IPS-20b (cell line): Measurements from ENCODE around the gene RARB.

ENCODE experiments used
- H3K27ac ChIP-seq: one replicate; pipeline ENCODE4 v1.5.1; 2013; ENCODE audit warnings: low read length
- H3K27me3 ChIP-seq: 2 replicates; pipeline ENCODE4 v1.6.1; 2013; ENCODE audit warnings: mild to moderate bottlenecking, low read length, inconsistent platforms; ENCODE audit not compliant: insufficient read depth
- H3K36me3 ChIP-seq: 2 replicates; pipeline ENCODE4 v1.6.1; 2013; ENCODE audit warnings: low read depth, mild to moderate bottlenecking, inconsistent platforms, low read length, moderate library complexity; ENCODE audit not compliant: insufficient read depth
- H3K4me1 ChIP-seq: 2 replicates; pipeline ENCODE4 v1.6.1; 2013; ENCODE audit warnings: mild to moderate bottlenecking, control low read depth, inconsistent platforms, low read length, moderate library complexity; ENCODE audit not compliant: insufficient read depth
- H3K4me3 ChIP-seq: 2 replicates; pipeline ENCODE4 v1.5.1; 2013; ENCODE audit warnings: mild to moderate bottlenecking, low read length, inconsistent platforms
- H3K9ac ChIP-seq: 2 replicates; pipeline ENCODE4 v1.6.1; 2013; ENCODE audit warnings: low read depth, mild to moderate bottlenecking, inconsistent platforms, low read length, moderate library complexity
- H3K9me3 ChIP-seq: 2 replicates; pipeline ENCODE4 v1.6.1; 2013; ENCODE audit warnings: mild to moderate bottlenecking, low read depth, low read length, inconsistent platforms; ENCODE audit not compliant: insufficient read depth

Gene RARB

DNA sequence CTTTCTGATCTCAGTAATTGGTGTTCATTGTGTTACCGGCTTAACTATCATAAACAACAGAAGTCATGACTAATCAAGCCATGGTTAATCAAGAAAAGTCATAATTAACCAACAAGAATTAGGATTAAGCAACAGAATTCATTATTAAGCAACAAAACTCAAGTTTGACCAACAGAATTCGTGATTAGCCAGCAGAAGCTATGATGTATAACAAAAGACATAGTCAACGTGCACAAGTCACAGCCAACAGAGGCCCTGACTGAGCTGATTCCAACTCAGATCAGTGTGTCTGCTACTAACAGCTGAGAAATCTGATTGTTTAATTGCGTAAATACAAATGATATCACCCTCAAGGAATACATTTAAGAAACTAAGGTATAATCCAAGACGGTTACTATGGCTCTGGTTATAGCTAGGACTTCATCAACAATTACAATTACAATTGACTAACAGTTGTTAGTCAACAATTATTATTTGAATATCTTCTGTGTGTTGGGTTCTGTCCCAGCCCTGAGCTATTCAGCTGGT lies 67.7 kb downstream of the RARB start:
- no peaks in the 10 kb centered on the region for H3K36me3 ChIP-seq
- H3K9me3 ChIP-seq, result peaks cover 14% of the 10 kb centered on the region; the same call in 1 of the 2 replicates
- no peak overlapping the region for H3K4me3 ChIP-seq
- no peaks in the 10 kb centered on the region for H3K27me3 ChIP-seq
- H3K27ac ChIP-seq, result no peak overlapping the region
- H3K4me1 ChIP-seq, result no peaks in the 10 kb centered on the region
- H3K9ac ChIP-seq, result no peak overlapping the region

DNA sequence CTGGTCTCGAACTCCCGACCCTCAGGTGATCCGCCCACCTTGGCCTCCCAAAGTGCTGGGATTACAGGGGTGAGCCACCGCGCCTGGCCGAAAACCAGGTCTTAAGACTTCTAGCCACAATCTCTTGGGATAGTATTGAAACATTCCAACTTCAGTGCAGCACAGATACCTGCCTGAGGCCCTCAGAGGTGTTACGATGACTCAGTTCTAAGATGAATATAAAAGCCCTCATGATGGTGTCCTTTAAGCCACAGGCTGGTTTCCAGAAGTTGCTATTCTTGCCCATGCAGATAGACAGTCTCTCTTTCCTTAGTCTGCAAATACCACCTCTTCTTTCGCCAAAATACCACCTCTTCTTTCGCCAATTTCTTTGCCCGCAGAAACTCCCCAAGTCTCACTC lies 69.0 kb downstream of the RARB start:
- no peak overlapping the region for H3K9ac ChIP-seq
- no peaks in the 10 kb centered on the region for H3K4me1 ChIP-seq
- H3K36me3 ChIP-seq, result no peaks in the 10 kb centered on the region
- H3K27ac ChIP-seq, result no peak overlapping the region
- H3K27me3 ChIP-seq, result no peaks in the 10 kb centered on the region
- no peak overlapping the region for H3K4me3 ChIP-seq
- H3K9me3 ChIP-seq, result peaks cover 14% of the 10 kb centered on the region; the same call in 1 of the 2 replicates

DNA sequence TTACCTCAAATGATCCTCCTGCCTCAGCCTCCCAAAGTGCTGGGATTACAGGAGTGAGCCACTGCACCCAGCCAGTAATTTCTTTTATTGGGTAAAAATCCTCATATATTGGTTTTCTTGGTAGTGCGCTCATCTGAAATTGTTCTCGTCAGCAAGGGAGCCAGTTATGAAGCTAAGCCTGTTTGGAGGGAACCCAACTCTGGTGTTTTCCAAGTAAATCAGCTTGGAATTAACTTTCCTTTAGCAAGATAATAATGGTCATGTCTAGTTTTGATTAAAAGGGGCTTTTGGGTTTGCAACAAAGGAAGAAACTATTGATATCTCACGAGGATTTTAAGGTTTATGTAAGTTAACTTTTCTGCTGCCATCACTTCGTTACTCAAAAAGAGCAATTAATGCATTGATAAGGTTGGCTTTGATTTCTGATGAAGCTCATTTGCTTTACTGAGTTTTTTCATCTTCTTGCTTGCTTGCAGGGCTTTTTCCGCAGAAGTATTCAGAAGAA lies 72.7 kb downstream of the RARB start:
- no peaks in the 10 kb centered on the region for H3K36me3 ChIP-seq
- no peak overlapping the region for H3K27ac ChIP-seq
- no peaks in the 10 kb centered on the region for H3K9me3 ChIP-seq
- no peak overlapping the region for H3K4me3 ChIP-seq
- H3K27me3 ChIP-seq, result no peaks in the 10 kb centered on the region
- H3K4me1 ChIP-seq, result no peaks in the 10 kb centered on the region
- H3K9ac ChIP-seq, result no peak overlapping the region

DNA sequence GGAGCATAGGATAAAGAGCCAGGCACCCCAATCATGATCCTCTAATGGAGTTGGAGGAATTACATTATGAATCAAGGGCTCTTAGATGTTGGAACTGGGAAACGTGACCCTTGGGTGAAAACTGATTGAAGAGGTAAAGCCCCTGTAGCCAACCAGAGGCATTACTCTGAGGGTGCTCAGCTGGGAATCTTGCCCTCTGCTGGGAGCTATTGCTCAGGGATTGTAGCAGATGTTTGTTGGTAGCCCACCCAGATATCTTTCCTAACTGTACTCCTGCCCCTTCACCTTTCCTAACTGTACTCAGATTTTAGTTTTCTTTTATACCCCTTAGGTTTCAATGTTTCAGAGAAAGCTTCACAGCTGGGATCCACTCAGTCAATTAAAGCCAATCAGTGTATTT lies 74.2 kb downstream of the RARB start:
- H3K4me3 ChIP-seq, result no peak overlapping the region
- no peak overlapping the region for H3K27ac ChIP-seq

DNA sequence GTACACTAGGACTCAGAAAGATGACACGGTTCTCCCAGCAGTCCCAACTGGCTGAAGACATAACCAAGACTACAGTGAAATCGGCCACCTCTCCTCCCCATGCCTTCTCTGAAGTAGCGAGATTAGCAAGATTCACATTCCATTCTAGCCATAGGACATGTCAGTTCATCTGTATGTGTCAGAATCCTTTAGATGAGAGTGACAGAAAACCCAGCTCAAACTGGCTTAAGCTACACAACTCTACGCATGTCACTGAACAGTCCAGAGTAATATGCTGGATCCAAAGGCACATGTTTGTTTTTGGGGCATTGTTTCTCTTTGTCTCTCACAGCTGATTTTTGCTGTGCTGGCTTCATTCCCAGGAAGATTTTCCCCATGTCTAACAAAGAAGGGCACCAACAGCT lies 75.8 kb downstream of the RARB start:
- no peak overlapping the region for H3K4me3 ChIP-seq
- H3K4me1 ChIP-seq, result no peaks in the 10 kb centered on the region
- no peaks in the 10 kb centered on the region for H3K36me3 ChIP-seq
- H3K9me3 ChIP-seq, result no peaks in the 10 kb centered on the region
- no peak overlapping the region for H3K9ac ChIP-seq
- no peak overlapping the region for H3K27ac ChIP-seq
- no peaks in the 10 kb centered on the region for H3K27me3 ChIP-seq

More for the DNA sequence above, 74.2 kb downstream of the RARB start:
- Histone ChIP-seq H3K36me3 (no peaks in the 10 kb centered on the region), H3K27me3 (no peaks in the 10 kb centered on the region), H3K4me1 (no peaks in the 10 kb centered on the region), H3K9ac (no peak overlapping the region), H3K9me3 (no peaks in the 10 kb centered on the region)

DNA sequence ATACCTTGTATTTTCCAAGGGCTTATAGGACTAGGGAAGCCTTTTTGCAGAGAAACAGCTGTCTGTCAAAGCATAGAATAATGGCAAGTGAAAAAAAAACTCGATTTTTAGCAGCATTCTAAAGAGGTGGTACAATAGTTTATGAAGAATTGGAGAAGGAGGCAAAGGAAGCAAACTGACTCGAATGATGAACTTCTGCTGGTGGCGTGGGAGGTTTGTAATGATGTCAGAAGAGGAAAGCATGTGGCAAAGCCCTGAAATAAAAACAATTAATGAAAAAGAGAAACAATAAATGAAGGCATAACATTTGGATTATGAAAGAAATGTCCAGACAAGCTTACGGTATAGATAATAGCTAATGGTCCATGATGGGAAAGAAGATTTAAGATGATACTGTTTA lies 77.5 kb downstream of the RARB start:
- Histone ChIP-seq H3K27ac (no peak overlapping the region), H3K4me1 (no peaks in the 10 kb centered on the region), H3K9me3 (no peaks in the 10 kb centered on the region), H3K36me3 (no peaks in the 10 kb centered on the region), H3K4me3 (no peak overlapping the region), H3K27me3 (no peaks in the 10 kb centered on the region), H3K9ac (no peak overlapping the region)

DNA sequence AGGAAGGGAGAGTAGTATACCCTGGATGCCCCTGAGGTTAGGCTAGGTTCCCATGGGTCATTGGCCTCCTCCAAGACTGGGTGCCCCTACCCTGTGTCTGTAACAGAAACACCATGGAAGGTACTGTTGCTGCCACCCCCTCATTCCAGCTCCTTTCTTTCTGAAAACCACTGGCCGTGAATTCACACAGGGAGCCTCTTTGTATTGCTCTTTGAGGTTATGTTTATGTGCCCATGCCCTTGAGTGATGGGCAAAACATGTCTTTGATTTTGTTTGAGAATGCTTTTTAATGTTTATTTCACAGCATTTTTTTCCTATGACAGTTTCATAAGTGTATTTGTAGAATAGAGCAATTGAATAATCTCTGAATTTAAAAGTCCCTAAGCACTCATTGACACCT lies 79.7 kb downstream of the RARB start:
- Histone ChIP-seq H3K27me3 (no peaks in the 10 kb centered on the region), H3K9me3 (no peaks in the 10 kb centered on the region)

DNA sequence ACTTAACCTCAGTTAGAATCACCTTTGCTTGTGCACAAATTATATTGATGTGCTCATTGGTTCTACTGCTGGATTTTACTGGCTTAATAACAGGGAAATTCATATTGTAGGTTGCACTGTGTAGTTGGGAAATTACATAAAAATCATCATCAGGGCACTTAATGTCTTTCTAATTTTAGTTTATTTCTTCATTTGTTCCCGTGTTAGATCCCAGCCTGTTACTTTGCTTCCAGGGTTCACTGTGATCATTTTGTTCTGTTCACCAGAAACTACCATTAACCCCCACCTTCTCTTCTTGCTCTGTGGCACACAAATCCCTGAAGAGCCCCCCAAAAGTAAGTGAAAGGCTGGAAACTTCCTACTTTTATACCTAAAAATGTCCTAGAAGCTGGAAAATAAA lies 80.4 kb downstream of the RARB start:
- H3K4me3 ChIP-seq, result no peak overlapping the region
- H3K4me1 ChIP-seq, result no peaks in the 10 kb centered on the region; the same call in 1 of the 2 replicates
- no peak overlapping the region for H3K9ac ChIP-seq
- no peaks in the 10 kb centered on the region for H3K36me3 ChIP-seq
- no peaks in the 10 kb centered on the region for H3K9me3 ChIP-seq
- no peak overlapping the region for H3K27ac ChIP-seq
- H3K27me3 ChIP-seq, result no peaks in the 10 kb centered on the region

More for the DNA sequence above, 79.7 kb downstream of the RARB start:
- no peak overlapping the region for H3K9ac ChIP-seq
- H3K4me3 ChIP-seq, result no peak overlapping the region
- no peaks in the 10 kb centered on the region for H3K4me1 ChIP-seq
- H3K27ac ChIP-seq, result no peak overlapping the region
- no peaks in the 10 kb centered on the region for H3K36me3 ChIP-seq

DNA sequence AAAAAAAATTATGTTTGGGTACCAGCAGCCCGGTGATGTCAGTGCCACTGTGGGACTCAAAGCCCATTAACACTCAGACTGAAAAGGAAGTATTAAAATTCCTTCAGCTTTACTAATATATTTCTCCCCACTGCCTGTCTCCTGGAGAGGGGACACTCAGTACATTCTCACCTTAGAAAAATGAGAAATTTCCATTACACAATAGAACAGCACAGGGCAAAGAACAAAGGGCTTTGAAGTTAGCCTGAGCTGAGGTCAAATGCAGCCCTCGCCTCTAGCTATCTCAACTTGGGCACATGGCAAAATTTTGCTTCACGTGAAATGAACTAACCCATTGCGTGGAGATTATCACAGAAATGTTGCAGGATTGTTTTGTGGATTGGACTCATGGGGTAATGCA lies 80.8 kb downstream of the RARB start:
- Histone ChIP-seq H3K27ac (no peak overlapping the region), H3K9ac (no peak overlapping the region), H3K36me3 (no peaks in the 10 kb centered on the region), H3K4me1 (peaks cover 2% of the 10 kb centered on the region; the same call in 1 of the 2 replicates), H3K27me3 (no peaks in the 10 kb centered on the region), H3K9me3 (no peaks in the 10 kb centered on the region), H3K4me3 (no peak overlapping the region)

DNA sequence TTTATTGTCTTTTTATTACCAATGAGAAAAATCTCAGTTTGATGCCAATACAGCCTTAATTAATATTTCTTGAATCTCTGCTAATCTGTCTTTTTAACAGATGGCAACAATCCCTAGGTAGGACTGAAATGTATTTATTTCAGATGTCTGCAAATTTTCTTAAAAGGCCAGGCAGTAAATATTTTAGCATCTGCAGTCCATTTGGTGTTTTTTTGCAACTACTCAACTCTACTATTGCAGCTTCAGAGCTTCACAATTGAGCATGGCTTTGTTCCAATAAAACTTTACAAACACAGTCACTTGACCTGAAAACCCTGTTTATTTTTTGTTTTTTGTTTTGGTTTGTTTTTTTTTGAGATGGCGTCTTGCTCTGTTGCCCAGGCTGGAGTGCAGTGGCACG lies 82.7 kb downstream of the RARB start:
- Histone ChIP-seq H3K9ac (no peak overlapping the region), H3K9me3 (no peaks in the 10 kb centered on the region; the same call in 1 of the 2 replicates), H3K4me3 (no peak overlapping the region), H3K4me1 (peaks cover 2% of the 10 kb centered on the region; the same call in 1 of the 2 replicates), H3K27ac (no peak overlapping the region), H3K36me3 (no peaks in the 10 kb centered on the region), H3K27me3 (no peaks in the 10 kb centered on the region)

DNA sequence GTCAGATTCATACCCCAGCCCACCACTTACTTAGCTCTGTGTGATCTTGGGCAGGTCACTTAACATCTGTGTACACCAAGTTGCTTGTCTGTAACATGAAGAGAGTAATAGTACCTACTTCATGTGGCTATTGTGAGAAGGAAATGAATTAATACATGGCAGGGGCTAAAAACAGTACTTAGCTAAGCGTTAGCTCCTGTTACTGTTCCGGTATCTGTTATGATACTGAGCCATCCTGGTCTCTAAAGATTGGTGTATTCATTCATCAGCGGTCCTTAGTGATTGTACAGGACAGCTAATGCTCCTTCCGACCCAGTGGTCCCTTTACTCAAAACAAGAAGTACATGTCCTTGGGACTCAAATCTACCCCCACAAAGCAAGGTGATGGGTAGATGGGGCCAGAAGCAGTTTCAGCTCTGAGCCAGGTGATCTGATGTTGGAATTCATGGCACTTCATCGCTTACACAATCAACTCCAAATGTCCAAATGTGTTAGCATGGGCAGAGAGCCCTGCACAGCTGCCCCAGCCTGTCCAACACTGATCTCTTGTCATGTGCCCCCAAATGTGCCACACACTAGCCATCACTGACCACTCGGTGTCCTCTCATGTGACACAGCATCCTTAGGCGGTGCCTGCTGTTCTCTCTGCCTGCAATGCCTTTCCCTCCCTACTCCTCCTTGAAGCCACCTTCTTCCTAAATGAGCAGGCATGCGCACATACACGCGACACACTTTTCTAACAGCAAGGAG lies 84.1 kb downstream of the RARB start:
- no peaks in the 10 kb centered on the region; the same call in 1 of the 2 replicates for H3K9me3 ChIP-seq
- no peak overlapping the region for H3K27ac ChIP-seq
- H3K36me3 ChIP-seq, result no peaks in the 10 kb centered on the region
- peaks cover 2% of the 10 kb centered on the region; the same call in 1 of the 2 replicates for H3K4me1 ChIP-seq
- H3K4me3 ChIP-seq, result no peak overlapping the region
- no peaks in the 10 kb centered on the region for H3K27me3 ChIP-seq
- no peak overlapping the region for H3K9ac ChIP-seq

DNA sequence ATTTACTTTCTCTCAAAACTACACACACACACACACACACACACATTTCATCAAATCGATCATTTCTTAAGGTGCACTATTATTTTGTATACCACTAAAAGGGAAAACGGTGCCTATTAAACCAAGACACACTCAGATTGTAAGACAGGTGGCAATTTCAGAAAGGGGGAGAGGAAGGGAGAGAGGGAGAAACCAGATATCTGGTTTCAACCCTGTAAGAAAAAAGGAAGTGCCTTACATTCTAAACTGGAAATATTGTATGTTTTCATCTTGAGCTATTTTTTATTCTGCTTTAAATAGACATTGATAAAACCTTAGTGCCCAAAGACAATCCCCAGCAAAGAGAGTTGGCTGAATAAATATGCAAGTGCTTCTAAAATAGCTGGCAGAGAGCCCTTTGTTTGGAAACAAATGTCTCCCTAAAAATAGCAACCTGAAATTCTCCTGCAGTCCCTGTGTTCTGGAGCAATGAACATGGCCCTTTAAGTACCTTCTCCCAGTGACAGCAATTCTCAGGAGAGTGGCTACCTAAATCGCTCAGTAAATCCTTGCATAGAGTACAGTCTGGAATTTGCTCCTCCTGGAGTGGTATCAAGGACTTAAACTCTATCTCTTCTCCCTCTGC lies 85.7 kb downstream of the RARB start:
- no peak overlapping the region for H3K27ac ChIP-seq

More for the DNA sequence above, 85.7 kb downstream of the RARB start:
- Histone ChIP-seq H3K27me3 (no peaks in the 10 kb centered on the region), H3K4me3 (no peak overlapping the region), H3K9ac (no peak overlapping the region), H3K36me3 (no peaks in the 10 kb centered on the region), H3K9me3 (no peaks in the 10 kb centered on the region; the same call in 1 of the 2 replicates), H3K4me1 (peaks cover 2% of the 10 kb centered on the region; the same call in 1 of the 2 replicates)
